SU-DHL-6 (cell line): Measurements from ENCODE around the gene IFIT1B.
"Not testable (repeated sequence)": the region's sequence is repeated elsewhere in the genome, so short reads cannot be mapped to it uniquely, and the experiment has no call there.

Source experiments
- EZH2phosphoT487 ChIP-seq: fragments of 200-600 bp; sonication (generic), shearing (Covaris generic); conservative IDR thresholded peaks from 2 replicates; pipeline ENCODE4 v1.6.1; 2018; ENCODE audit warnings: mild to moderate bottlenecking, antibody characterized with exemption, low read length, moderate library complexity, mixed read lengths
- TF ChIP-seq, protein P1 (sequence below): fragments of 200-600 bp; sonication (generic); IDR thresholded peaks from one replicate; pipeline ENCODE4 v1.5.1; 2017; ENCODE audit warnings: antibody characterized with exemption, mild to moderate bottlenecking, low read length, moderate library complexity; ENCODE audit not compliant: insufficient read depth, poor library complexity, severe bottlenecking

DNA sequence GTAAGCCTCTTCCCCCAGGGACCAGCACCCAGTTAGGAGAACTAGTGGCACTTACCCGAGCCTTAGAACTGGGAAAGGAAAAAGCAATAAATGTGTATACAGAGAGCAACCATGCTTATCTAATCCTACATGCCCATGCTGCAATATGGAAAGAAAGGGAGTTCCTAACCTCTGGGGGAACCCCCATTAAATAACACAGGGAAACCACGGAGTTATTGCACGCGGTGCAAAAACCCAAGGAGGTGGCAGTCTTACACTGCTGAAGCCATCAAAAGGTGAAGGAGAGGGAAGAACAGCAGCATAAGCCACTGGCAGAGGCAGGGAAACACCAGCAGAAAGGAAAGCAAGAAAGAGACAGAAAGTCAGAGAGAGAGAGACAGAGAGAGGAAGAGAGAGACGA lies 32.7 kb downstream of the IFIT1B start:
- TF ChIP-seq, protein P1, sequence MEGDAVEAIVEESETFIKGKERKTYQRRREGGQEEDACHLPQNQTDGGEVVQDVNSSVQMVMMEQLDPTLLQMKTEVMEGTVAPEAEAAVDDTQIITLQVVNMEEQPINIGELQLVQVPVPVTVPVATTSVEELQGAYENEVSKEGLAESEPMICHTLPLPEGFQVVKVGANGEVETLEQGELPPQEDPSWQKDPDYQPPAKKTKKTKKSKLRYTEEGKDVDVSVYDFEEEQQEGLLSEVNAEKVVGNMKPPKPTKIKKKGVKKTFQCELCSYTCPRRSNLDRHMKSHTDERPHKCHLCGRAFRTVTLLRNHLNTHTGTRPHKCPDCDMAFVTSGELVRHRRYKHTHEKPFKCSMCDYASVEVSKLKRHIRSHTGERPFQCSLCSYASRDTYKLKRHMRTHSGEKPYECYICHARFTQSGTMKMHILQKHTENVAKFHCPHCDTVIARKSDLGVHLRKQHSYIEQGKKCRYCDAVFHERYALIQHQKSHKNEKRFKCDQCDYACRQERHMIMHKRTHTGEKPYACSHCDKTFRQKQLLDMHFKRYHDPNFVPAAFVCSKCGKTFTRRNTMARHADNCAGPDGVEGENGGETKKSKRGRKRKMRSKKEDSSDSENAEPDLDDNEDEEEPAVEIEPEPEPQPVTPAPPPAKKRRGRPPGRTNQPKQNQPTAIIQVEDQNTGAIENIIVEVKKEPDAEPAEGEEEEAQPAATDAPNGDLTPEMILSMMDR = not testable (repeated sequence)
- TF ChIP-seq EZH2phosphoT487 = not testable (repeated sequence)
